ENCODE results near the gene GTF2A1. TPM values are rescaled to one million over a fixed set of nuclear protein-coding genes. Genes with fewer than 3 reads are reported as not detected.

The GTF2A1 gene
- total and polyA plus RNA-seq, 2 donors from 2014 or later = 4.7 to 27.0 TPM

DNA sequence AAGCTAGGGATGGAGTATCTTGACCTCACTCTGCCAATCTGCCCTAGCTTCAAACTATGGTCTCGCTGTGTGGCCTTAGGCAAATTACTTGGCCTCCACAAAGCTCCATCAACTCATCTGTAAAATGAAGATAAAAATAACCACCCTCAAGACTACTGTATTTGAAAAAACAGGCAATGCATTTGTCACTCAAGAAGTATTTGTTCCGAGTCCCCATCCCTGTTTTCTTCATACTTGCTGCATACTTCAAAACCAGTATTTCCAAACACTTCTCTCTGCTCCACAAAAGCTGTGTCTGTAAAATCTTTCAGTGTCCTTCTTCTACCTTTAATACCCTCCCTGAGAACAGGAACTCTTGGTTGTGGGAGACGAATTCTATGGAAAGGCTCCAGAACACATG, 47.9 kb downstream of the GTF2A1 start:
- no peaks in the 10 kb centered on the region for H3K36me3 ChIP-seq (ENCODE audit: control insufficient read depth in 2 of 3, insufficient read depth in 3 of 3, low read length in 3 of 3)
- no peak overlapping the region for H3K9ac ChIP-seq (ENCODE audit: low read length in 3 of 3)
- H3K4me1 ChIP-seq (ENCODE audit: control insufficient read depth in 2 of 3, insufficient read depth in 2 of 3, low read depth in 1 of 3, low read length in 3 of 3) = peaks cover 0 to 11% (median 7%) of the 10 kb centered on the region in 3 donors
- TF ChIP-seq, protein P1, sequence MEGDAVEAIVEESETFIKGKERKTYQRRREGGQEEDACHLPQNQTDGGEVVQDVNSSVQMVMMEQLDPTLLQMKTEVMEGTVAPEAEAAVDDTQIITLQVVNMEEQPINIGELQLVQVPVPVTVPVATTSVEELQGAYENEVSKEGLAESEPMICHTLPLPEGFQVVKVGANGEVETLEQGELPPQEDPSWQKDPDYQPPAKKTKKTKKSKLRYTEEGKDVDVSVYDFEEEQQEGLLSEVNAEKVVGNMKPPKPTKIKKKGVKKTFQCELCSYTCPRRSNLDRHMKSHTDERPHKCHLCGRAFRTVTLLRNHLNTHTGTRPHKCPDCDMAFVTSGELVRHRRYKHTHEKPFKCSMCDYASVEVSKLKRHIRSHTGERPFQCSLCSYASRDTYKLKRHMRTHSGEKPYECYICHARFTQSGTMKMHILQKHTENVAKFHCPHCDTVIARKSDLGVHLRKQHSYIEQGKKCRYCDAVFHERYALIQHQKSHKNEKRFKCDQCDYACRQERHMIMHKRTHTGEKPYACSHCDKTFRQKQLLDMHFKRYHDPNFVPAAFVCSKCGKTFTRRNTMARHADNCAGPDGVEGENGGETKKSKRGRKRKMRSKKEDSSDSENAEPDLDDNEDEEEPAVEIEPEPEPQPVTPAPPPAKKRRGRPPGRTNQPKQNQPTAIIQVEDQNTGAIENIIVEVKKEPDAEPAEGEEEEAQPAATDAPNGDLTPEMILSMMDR (IDR thresholded peaks at IDR 0.05; ENCODE audit: borderline replicate concordance, extremely low read depth, insufficient read depth) = no peak
- FAIRE-seq = no peak
- no peaks in the 10 kb centered on the region for H3K27me3 ChIP-seq (ENCODE audit: control insufficient read depth, insufficient read depth, low read length)
- H3K4me3 ChIP-seq (ENCODE audit: low read length in 3 of 3) = no peak overlapping the region
- DNase-seq = no peak
- no peaks in the 10 kb centered on the region for H3K9me3 ChIP-seq (ENCODE audit: control insufficient read depth in 2 of 3, insufficient read depth in 1 of 3, low read length in 3 of 3)
- no peak overlapping the region for H3K27ac ChIP-seq (ENCODE audit: low read depth in 2 of 2, low read length in 2 of 2)
- intact Hi-C loops (cut with DNase I) = no loop called here

DNA sequence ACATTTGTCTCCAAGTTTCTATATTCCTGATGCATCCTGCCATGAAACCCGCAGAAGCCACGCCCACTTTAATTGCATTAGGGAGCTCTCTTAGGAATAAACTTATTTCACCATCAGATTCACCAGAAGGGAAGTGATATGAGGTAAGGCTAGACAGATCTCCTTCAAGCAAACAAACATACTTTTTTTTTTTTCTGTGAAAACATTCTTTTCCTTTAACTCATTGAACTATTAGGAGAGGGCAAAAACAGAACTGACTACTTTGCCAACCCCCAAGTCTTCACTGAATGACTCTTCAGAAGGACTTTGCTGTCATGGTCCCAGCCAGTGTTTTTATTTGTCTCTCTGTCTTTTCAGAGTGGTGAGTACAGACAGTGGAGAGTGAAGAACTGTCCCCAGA, 48.4 kb downstream of the GTF2A1 start:
- no peak for FAIRE-seq
- intact Hi-C loops (cut with DNase I) = no loop called here
- no peak overlapping the region for H3K27ac ChIP-seq (ENCODE audit: low read depth in 2 of 2, low read length in 2 of 2)

GRCh38 chr14:81170829-81171195, 49.9 kb downstream of the GTF2A1 start:
- Histone ChIP-seq H3K9me3 (ENCODE audit: control insufficient read depth in 2 of 3, insufficient read depth in 1 of 3, low read length in 3 of 3) (no peaks in the 10 kb centered on the region), H3K4me1 (ENCODE audit: control insufficient read depth in 2 of 3, insufficient read depth in 2 of 3, low read depth in 1 of 3, low read length in 3 of 3) (peaks cover 0 to 8% (median 7%) of the 10 kb centered on the region in 3 donors), H3K9ac (ENCODE audit: low read length in 3 of 3) (peak overlapping the region in 1 of 3 donors; percentile 81), H3K27me3 (ENCODE audit: control insufficient read depth, insufficient read depth, low read length) (no peaks in the 10 kb centered on the region), H3K4me3 (ENCODE audit: low read length in 3 of 3) (peak overlapping the region in 2 of 3 donors; percentile 79 to 82), H3K27ac (ENCODE audit: low read depth in 2 of 2, low read length in 2 of 2) (peak overlapping the region; percentile 81 to 98), H3K36me3 (ENCODE audit: control insufficient read depth in 2 of 3, insufficient read depth in 3 of 3, low read length in 3 of 3) (no peaks in the 10 kb centered on the region)
- FAIRE-seq (no peak), DNase-seq (peak in 1 of 5 donors; percentile 8)
- intact Hi-C loops (cut with DNase I) = no loop called here
- TF ChIP-seq, protein P1 (IDR thresholded peaks at IDR 0.05; ENCODE audit: borderline replicate concordance, extremely low read depth, insufficient read depth) = no peak

More for the DNA sequence above, 48.4 kb downstream of the GTF2A1 start:
- TF ChIP-seq, protein P1 (IDR thresholded peaks at IDR 0.05; ENCODE audit: borderline replicate concordance, extremely low read depth, insufficient read depth) = no peak
- Histone ChIP-seq H3K9ac (ENCODE audit: low read length in 3 of 3) (no peak overlapping the region), H3K4me3 (ENCODE audit: low read length in 3 of 3) (no peak overlapping the region), H3K27me3 (ENCODE audit: control insufficient read depth, insufficient read depth, low read length) (no peaks in the 10 kb centered on the region), H3K4me1 (ENCODE audit: control insufficient read depth in 2 of 3, insufficient read depth in 2 of 3, low read depth in 1 of 3, low read length in 3 of 3) (peaks cover 0 to 11% (median 7%) of the 10 kb centered on the region in 3 donors), H3K9me3 (ENCODE audit: control insufficient read depth in 2 of 3, insufficient read depth in 1 of 3, low read length in 3 of 3) (no peaks in the 10 kb centered on the region), H3K36me3 (ENCODE audit: control insufficient read depth in 2 of 3, insufficient read depth in 3 of 3, low read length in 3 of 3) (no peaks in the 10 kb centered on the region)
- no peak for DNase-seq

Measured in kidney (tissue), 14 donors.